Thoracic aorta (tissue), 2 donors: ENCODE data around the gene CDIP1. TPM values are rescaled to one million over a fixed set of nuclear protein-coding genes. Genes with fewer than 3 reads are reported as not detected.

Source experiments
- ATAC-seq: fragments of 150-250 bp; one replicate; pipeline ENCODE4 v1.8.0; 2017; ENCODE audit warnings: low read depth; ENCODE audit not compliant: insufficient number of reproducible peaks, low FRiP score
- DNase-seq: peaks from one replicate; pipeline ENCODE4 v3.0.0-alpha.2; 2020; ENCODE audit warnings: low spot score
- H3K27ac ChIP-seq, 2 donors: fragments of 200-600 bp; sonication (generic); 1 replicate in 1 of 2; 2 replicates in 1 of 2; pipeline ENCODE4 v1.5.1; 2016; ENCODE audit warnings: mild to moderate bottlenecking in 2 of 2, moderate library complexity in 2 of 2
- H3K27me3 ChIP-seq: fragments of 200-600 bp; sonication (generic); replicated peaks from 2 replicates; pipeline ENCODE4 v1.6.0; 2016; ENCODE audit warnings: mild to moderate bottlenecking; ENCODE audit not compliant: insufficient read depth
- H3K36me3 ChIP-seq: fragments of 200-600 bp; sonication (generic); one replicate; pipeline ENCODE4 v1.5.1; 2016
- H3K4me1 ChIP-seq, 2 donors: fragments of 200-600 bp; sonication (generic); 1 replicate in 1 of 2; 2 replicates in 1 of 2; pipeline versions ENCODE4 v1.5.1 to v1.6.0; 2016; ENCODE audit warnings: low read depth in 2 of 2, mild to moderate bottlenecking in 1 of 2; ENCODE audit not compliant: control insufficient read depth in 1 of 2
- H3K4me3 ChIP-seq: fragments of 200-600 bp; sonication (generic); 2 replicates; pipeline ENCODE4 v1.5.1; 2016; ENCODE audit warnings: mild to moderate bottlenecking
- H3K9me3 ChIP-seq: fragments of 200-600 bp; sonication (generic); 2 replicates; pipeline ENCODE4 v1.5.1; 2016
- total RNA-seq, 2 donors: library from RNA; depleted of rRNA; stranded (reverse); fragments of >200 nt; gene quantifications; one replicate each; pipeline versions ENCODE4 v1.1.0 to v1.2.3, GENCODE V29; 2016
- TF ChIP-seq, protein P1 (sequence below): fragments of 200-600 bp; sonication (generic); IDR thresholded peaks from one replicate; pipeline ENCODE4 v1.5.1; 2019; ENCODE audit warnings: antibody characterized with exemption

Gene CDIP1
- total RNA-seq, 2 donors from 2014 or later, result 33.2 to 33.5 TPM

GRCh38 chr16:4570086-4570485 lies 31.5 kb upstream of the CDIP1 start:
- TF ChIP-seq, protein P1, sequence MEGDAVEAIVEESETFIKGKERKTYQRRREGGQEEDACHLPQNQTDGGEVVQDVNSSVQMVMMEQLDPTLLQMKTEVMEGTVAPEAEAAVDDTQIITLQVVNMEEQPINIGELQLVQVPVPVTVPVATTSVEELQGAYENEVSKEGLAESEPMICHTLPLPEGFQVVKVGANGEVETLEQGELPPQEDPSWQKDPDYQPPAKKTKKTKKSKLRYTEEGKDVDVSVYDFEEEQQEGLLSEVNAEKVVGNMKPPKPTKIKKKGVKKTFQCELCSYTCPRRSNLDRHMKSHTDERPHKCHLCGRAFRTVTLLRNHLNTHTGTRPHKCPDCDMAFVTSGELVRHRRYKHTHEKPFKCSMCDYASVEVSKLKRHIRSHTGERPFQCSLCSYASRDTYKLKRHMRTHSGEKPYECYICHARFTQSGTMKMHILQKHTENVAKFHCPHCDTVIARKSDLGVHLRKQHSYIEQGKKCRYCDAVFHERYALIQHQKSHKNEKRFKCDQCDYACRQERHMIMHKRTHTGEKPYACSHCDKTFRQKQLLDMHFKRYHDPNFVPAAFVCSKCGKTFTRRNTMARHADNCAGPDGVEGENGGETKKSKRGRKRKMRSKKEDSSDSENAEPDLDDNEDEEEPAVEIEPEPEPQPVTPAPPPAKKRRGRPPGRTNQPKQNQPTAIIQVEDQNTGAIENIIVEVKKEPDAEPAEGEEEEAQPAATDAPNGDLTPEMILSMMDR, result no peak
- no peaks in the 10 kb centered on the region for H3K9me3 ChIP-seq
- ATAC-seq, result no peak

DNA sequence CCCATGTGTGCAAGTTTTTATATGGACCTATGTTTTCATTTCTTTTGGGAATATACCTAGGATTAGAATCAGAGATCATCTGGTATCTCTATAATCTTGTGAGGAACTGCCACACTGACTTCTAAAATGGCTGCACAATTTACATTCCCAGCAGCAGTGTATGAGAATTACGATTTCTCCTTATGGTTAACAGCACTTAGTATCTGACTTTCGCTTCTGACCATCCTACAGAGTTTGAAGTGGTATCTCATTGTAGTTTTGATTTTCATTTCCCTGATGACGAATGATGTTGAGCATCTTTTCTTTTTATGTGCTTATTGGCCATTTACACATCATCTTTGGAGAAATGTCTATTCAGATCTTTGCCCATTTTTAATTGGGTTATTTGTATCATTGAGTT lies 27.6 kb upstream of the CDIP1 start:
- H3K27me3 ChIP-seq, result no peaks in the 10 kb centered on the region
- no peak for DNase-seq
- no peak overlapping the region for H3K27ac ChIP-seq
- no peaks in the 10 kb centered on the region for H3K36me3 ChIP-seq
- no peak for ATAC-seq
- no peaks in the 10 kb centered on the region for H3K4me1 ChIP-seq
- H3K9me3 ChIP-seq, result no peaks in the 10 kb centered on the region
- H3K4me3 ChIP-seq, result no peak overlapping the region
- TF ChIP-seq, protein P1, result no peak

More at GRCh38 chr16:4570086-4570485, 31.5 kb upstream of the CDIP1 start:
- Histone ChIP-seq H3K4me1 (no peaks in the 10 kb centered on the region), H3K27ac (no peak overlapping the region), H3K36me3 (no peaks in the 10 kb centered on the region), H3K27me3 (no peaks in the 10 kb centered on the region), H3K4me3 (no peak overlapping the region)
- no peak for DNase-seq

DNA sequence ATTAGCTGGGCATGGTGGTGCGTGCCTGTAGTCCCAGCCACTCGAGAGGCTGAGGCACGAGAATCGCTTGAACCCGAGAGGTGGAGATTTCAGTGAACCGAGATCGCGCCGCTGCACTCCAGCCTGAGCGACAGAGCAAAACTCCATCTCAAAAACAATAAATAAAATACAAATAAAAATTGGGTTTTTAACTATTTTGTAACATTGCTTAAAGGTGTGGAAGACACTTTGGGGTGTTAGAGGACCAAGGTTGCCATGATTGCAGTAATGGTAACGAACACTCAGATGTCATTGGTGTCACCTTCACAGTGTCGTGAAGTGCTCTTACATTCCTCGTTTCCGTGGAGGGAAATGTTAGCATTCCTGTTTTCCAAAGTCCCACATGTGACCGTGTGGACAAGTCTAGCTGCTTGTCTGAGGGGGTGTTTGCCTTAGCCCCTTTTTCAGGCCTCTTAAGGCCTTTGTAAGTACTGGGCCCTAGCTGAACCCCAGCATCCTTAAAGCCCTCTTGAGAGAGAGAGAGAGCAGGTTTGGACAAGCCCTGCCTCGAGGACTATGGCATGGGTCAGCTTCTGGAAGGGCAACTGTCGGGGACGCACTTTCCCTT lies 26.2 kb upstream of the CDIP1 start:
- Histone ChIP-seq H3K36me3 (no peaks in the 10 kb centered on the region), H3K4me3 (no peak overlapping the region), H3K4me1 (no peaks in the 10 kb centered on the region), H3K27ac (no peak overlapping the region), H3K9me3 (no peaks in the 10 kb centered on the region), H3K27me3 (no peaks in the 10 kb centered on the region)
- TF ChIP-seq, protein P1, result no peak
- ATAC-seq (no peak), DNase-seq (no peak)

DNA sequence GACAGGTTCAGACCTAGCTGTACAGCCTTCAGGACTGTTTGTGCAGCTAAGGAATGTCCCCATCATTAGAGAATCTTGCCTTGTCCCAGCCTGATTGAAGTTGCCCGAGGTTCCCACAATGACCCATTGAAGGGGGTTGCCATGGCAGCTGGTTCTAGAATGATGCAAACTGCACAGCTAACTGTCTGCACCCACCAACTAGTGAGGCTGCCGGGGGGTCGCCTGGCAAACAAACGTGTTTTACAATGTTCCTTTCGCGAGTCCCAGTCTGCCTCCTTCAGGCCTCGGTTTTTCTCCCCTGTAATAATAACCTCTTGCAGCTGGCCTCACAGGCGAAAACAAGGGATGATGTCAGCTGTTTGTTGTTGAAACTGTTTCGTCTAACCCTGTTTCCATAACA lies 23.0 kb upstream of the CDIP1 start:
- no peaks in the 10 kb centered on the region for H3K27me3 ChIP-seq
- H3K27ac ChIP-seq, result no peak overlapping the region
- ATAC-seq (no peak), DNase-seq (no peak)
- TF ChIP-seq, protein P1, result no peak
- no peaks in the 10 kb centered on the region for H3K36me3 ChIP-seq
- H3K4me3 ChIP-seq, result no peak overlapping the region
- H3K4me1 ChIP-seq, result no peaks in the 10 kb centered on the region
- H3K9me3 ChIP-seq, result no peaks in the 10 kb centered on the region

- no peak overlapping the region for H3K27ac ChIP-seq
- H3K36me3 ChIP-seq, result no peaks in the 10 kb centered on the region
- no peak overlapping the region for H3K4me3 ChIP-seq
- H3K27me3 ChIP-seq, result no peaks in the 10 kb centered on the region
- DNase-seq (no peak), ATAC-seq (no peak)
- TF ChIP-seq, protein P1, result no peak
- no peaks in the 10 kb centered on the region for H3K4me1 ChIP-seq
- H3K9me3 ChIP-seq, result no peaks in the 10 kb centered on the region
Measured at GRCh38 chr16:4557973-4558372, 19.4 kb upstream of the CDIP1 start.
